ENCODE measurements around the gene ESYT3.

- TF ChIP-seq CHD2 (IDR thresholded peaks at IDR 0.05; ENCODE audit: low read length) (no peak), JUN (IDR thresholded peaks at IDR 0.05; ENCODE audit: low read depth, low read length) (no peak), EZH2 (IDR thresholded peaks at IDR 0.05; ENCODE audit: low read depth, low read length, severe bottlenecking) (no peak), USF2 (IDR thresholded peaks at IDR 0.05; ENCODE audit: low read length) (no peak), CTCF (IDR thresholded peaks at IDR 0.05; ENCODE audit: control extremely low read depth in 1 of 3, insufficient read depth in 1 of 3, low read depth in 1 of 3, low read length in 3 of 3) (no peak), POLR2A (IDR thresholded peaks at IDR 0.05; ENCODE audit: control extremely low read depth in 1 of 2, low read depth in 2 of 2, low read length in 2 of 2) (no peak), SUZ12 (IDR thresholded peaks at IDR 0.05; ENCODE audit: low read length) (no peak), EP300 (IDR thresholded peaks at IDR 0.05; ENCODE audit: borderline replicate concordance in 1 of 2, low read depth in 2 of 2, low read length in 2 of 2) (no peak), TAF1 (IDR thresholded peaks at IDR 0.05; ENCODE audit: low read depth, low read length) (no peak), POU5F1 (IDR thresholded peaks at IDR 0.05; ENCODE audit: low read depth, low read length) (no peak)
These were observed 33.5 kb downstream of the ESYT3 start for GRCh38 chr3:138467931-138468330.

All from H1 (cell line).